Measurements from ENCODE around the gene P2RX1.
A peak's percentile ranks its signal among the peaks of the same experiment; 100 is the strongest.

The P2RX1 gene

GRCh38 chr17:3915995-3916696, at the start of gene P2RX1:
Gene P2RX1 (minus strand): TSS chr17:3916465. CDS start chr17:3916225, 240 bp downstream.
- DNase-seq (ENCODE audit: low spot score): no peak

- DNase-seq (ENCODE audit: low spot score): peak; percentile 80
Measured at GRCh38 chr17:3965118-3965800, 49.0 kb upstream of the P2RX1 start.

- peak; percentile 62 for DNase-seq (ENCODE audit: low spot score)
Measured at GRCh38 chr17:3964203-3965117, 48.2 kb upstream of the P2RX1 start, which contains the start of gene ATP2A3. Gene ATP2A3 (minus strand): TSS chr17:3964437. CDS start chr17:3964291, 146 bp downstream.

- DNase-seq (ENCODE audit: low spot score): peak; percentile 80
Measured at GRCh38 chr17:3963237-3964201, 47.3 kb upstream of the P2RX1 start.

- DNase-seq (ENCODE audit: low spot score): peak; percentile 15
Measured at GRCh38 chr17:3962965-3963236, 46.6 kb upstream of the P2RX1 start.

- peak; percentile 49 for DNase-seq (ENCODE audit: low spot score)
Measured at GRCh38 chr17:3962217-3962964, 46.1 kb upstream of the P2RX1 start.

- DNase-seq (ENCODE audit: low spot score): peak; percentile 86
Measured at GRCh38 chr17:3961564-3962047, 45.3 kb upstream of the P2RX1 start.

GRCh38 chr17:3960764-3961163, 44.5 kb upstream of the P2RX1 start:
- no peak for DNase-seq (ENCODE audit: low spot score)

GRCh38 chr17:3959921-3960601, 43.8 kb upstream of the P2RX1 start:
- DNase-seq (ENCODE audit: low spot score): no peak

- no peak for DNase-seq (ENCODE audit: low spot score)
Measured at GRCh38 chr17:3959295-3959899, 43.1 kb upstream of the P2RX1 start.

- DNase-seq (ENCODE audit: low spot score): no peak
Measured at GRCh38 chr17:3957735-3958599, 41.7 kb upstream of the P2RX1 start.

GRCh38 chr17:3956983-3957382, 40.7 kb upstream of the P2RX1 start:
- no peak for DNase-seq (ENCODE audit: low spot score)

- DNase-seq (ENCODE audit: low spot score): no peak
Measured at GRCh38 chr17:3956327-3956957, 40.2 kb upstream of the P2RX1 start.

- no peak for DNase-seq (ENCODE audit: low spot score)
Measured at GRCh38 chr17:3955673-3955988, 39.4 kb upstream of the P2RX1 start.

- no peak for DNase-seq (ENCODE audit: low spot score)
Measured at GRCh38 chr17:3954976-3955672, 38.9 kb upstream of the P2RX1 start.

GRCh38 chr17:3954086-3954485, 37.8 kb upstream of the P2RX1 start:
- DNase-seq (ENCODE audit: low spot score): no peak

GRCh38 chr17:3953542-3953941, 37.3 kb upstream of the P2RX1 start:
- DNase-seq (ENCODE audit: low spot score): no peak

- DNase-seq (ENCODE audit: low spot score): no peak
Measured at GRCh38 chr17:3952186-3952585, 35.9 kb upstream of the P2RX1 start.

Measured in NAMALWA (cell line).